Superior temporal gyrus (tissue), 1 donor: ENCODE data around the gene NIM1K.
"Not testable (repeated sequence)": the region's sequence is repeated elsewhere in the genome, so short reads cannot be mapped to it uniquely, and the experiment has no call there.

Experiments used
- DNase-seq: peaks from one replicate; pipeline ENCODE4 v3.0.0-alpha.2; 2016; ENCODE audit errors: extremely low spot score

The NIM1K gene

GRCh38 chr5:43191740-43192557, at the start of gene NIM1K:
Gene NIM1K, plus strand, starts transcription at chr5:43192225. Its CDS starts 53,551 bp downstream, at chr5:43245776.
- peak; percentile 83 for DNase-seq

GRCh38 chr5:43145071-43145470, 47.0 kb upstream of the NIM1K start:
- DNase-seq, result no peak

GRCh38 chr5:43146958-43147357, 45.1 kb upstream of the NIM1K start:
- no peak for DNase-seq

DNA sequence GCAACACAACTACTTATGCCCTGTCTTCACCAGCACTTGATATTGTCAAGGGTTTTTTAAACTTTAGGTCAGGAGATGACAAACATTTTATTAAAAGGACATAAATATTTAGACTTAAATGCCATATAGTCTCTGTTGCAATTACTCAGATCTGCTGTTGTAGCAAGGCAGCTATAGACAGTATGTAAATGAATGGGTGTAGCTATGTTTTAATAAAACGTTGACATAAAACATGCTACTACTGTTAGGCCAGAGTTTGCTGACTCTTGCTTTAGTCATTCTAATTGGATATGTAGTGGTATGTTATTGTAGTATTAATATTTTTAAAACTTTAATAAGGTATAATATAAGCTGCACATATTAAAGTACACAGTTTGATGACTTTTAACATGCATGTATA, 43.6 kb upstream of the NIM1K start:
- DNase-seq, result no peak

DNA sequence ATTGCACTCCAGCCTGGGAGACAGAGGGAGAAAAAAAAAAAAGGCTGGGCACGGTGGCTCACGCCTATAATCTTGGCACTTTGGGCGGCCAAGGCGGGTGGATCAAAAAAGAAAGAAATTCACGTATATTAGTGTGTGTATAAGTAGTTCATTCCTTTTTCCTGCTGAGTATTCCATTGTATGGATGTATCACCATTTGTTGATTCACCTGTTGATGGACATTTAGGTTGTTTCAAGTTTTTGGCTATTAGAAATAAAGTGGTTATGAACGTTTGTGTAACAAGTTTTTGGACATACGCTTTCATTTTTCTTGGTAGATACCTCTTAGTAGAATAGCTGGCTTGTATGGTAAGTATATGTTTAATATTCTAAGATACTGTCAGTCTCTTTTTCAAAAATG, 42.8 kb upstream of the NIM1K start:
- no peak for DNase-seq

- DNase-seq, result no peak
Observed at GRCh38 chr5:43150075-43150474, 42.0 kb upstream of the NIM1K start.

DNA sequence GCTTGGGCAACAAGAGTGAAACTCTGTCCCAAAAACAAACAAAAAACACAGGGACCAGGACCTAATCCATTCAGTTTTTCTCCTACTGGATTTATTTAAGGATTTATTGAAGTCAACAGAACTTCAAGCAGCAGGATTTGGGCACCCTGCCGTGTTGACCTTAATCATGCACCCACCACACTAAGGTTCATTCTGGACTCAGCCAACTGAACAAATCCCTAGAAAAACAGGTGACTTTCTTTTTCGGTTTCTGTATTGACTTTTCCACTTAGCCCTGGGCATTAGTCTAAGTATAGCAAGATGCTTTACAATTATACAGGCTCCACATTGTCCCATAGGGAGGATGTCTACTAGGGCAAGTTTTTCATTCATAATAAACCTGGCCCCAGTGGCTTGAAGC, 41.3 kb upstream of the NIM1K start:
- no peak for DNase-seq

DNA sequence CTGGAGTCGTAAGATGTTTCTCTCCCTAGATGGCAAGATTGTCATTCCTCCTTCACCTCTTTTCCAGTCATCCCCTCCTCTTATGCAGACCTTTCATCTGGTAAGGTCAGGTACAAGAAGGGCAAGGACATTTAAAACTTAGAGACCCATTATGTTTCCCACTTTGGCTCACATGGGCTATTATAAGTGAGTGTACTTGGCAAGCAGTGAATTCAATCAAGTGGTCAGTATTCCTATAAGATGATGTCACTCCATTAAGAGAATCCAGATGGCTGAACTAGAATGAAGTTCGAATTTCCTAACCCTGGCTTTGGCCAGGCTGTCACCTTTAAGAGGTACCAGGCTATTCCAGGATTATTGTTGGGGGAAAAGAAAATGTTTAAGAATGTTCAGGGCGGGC, 39.1 kb upstream of the NIM1K start:
- no peak for DNase-seq

- DNase-seq, result no peak
Observed at GRCh38 chr5:43154469-43154868, 37.6 kb upstream of the NIM1K start.

DNA sequence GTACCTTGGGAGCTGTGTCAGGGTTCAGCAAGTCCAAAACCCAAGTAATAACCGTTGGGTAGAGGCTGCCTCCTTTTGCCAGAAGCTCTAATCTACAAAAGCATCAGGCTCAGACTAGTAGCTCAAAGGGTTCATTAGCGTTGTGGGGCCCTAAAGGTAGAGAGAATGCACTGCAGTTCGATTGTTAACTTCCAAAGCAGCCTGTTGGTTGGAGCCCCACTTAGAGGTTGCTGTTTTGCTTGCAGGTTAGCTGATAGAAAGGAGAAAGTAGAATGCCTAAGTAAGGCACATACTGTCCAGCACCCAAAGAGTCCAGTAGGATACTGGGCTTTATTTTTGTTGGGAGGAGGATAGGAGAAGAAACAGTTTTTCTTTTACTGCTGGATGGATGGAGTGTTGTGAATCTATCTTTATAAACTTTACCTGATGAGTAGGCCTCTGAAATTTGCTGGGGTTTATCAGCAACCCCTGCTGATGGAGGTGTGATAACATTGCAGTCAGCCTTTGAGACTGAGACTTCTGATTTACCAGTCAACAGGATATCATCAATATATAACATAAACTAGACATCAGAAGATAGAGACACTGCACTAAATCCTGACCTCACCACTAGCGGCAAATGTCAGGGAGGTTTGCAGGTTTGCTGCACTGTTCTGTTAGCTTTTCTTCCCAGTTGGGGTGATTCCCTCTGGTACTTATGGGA, 36.5 kb upstream of the NIM1K start:
- DNase-seq, result no peak

GRCh38 chr5:43156388-43156787, 35.6 kb upstream of the NIM1K start:
- DNase-seq, result peak; percentile 33

GRCh38 chr5:43157068-43157467, 35.0 kb upstream of the NIM1K start:
- no peak for DNase-seq

GRCh38 chr5:43161244-43161643, 30.8 kb upstream of the NIM1K start:
- no peak for DNase-seq

- not testable (repeated sequence) for DNase-seq
Observed at GRCh38 chr5:43164801-43165200, 27.2 kb upstream of the NIM1K start.

DNA sequence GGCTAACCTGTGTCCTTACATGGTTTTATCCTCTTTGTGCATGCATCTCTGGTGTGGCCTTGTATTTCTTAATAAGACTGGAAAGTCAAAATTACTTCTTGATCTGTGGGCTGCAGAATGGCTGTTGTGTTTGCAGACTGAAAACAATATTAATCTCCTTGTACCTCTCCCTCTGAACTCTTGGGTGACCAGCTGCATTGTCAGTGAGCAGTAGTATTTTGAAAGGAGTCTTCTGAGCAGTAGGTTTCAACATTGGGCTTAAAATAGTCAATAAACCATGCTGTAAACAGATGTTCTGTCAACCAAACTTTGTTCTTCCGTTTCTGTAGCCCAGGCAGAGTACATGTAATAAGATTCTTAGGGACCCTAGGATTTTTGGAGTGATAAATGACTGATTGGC, 26.7 kb upstream of the NIM1K start:
- DNase-seq, result no peak

- DNase-seq, result no peak
Observed at GRCh38 chr5:43168175-43168574, 23.9 kb upstream of the NIM1K start.

DNA sequence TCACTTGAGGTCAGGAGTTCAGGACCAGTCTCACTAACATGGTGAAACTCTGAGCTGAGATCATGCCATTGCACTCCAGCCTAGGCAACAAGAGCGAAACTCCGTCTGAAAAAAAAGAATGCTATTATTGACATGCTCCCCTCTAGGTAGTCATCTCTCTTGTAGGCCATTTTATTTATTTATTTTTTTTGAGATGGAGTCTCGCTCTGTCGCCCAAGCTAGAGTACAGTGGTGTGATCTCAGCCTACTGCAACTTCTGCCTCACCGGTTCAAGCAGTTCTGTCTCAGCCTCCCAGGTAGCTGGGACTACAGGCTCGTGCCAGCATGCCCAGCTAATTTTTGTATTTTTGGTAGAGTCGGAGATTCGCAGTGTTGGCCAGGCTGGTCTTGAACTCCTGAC, 20.6 kb upstream of the NIM1K start:
- DNase-seq, result no peak

GRCh38 chr5:43171926-43172325, 20.1 kb upstream of the NIM1K start:
- no peak for DNase-seq

DNA sequence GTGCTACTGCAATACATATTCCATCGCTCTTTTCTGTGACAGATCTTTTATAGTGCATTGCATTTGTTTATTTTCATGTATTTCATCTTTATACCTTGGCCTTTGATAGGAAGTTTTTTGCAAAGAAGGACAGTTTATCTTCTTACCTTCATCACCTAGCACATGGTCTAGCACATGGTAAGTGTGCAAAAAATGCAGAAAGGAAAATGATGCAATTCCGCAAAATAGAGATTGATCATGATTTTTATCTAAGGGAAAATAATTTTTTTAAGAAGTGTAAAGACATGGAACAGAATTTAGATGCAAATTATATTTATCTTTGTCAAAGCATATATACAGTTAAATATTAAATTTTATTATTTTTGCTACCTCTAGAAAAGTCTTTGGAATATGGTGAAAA, 19.2 kb upstream of the NIM1K start:
- DNase-seq, result no peak

GRCh38 chr5:43174586-43174985, 17.4 kb upstream of the NIM1K start:
- DNase-seq, result no peak

GRCh38 chr5:43179836-43180235, 12.2 kb upstream of the NIM1K start:
- no peak for DNase-seq

DNA sequence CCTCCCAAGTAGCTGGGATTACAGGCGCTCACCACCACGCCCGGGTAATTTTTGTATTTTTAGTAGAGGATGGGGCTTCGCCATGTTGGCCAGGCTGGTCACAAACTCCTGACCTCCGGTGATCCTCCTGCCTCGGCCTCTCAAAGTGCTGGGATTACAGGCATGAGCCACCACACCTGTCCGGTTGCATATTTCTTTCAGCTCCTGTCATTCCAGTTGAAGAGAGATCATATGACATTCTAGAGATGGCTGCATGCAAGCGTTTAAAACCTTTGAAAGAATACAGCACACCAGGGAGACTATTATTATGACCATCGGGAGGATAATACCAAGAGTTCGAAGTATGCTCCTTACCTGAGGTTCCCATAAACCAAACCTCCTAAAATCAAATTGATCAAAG, 9.6 kb upstream of the NIM1K start:
- DNase-seq, result no peak

GRCh38 chr5:43183101-43183500, 8.9 kb upstream of the NIM1K start:
- not testable (repeated sequence) for DNase-seq
